Activated T-helper 2 cell treated with anti-CD3 and anti-CD28 coated beads, Interferon-gamma antibody, Interleukin-2, Interleukin-4, amounts not matched to agents 10 μg/mL and 5 μg/mL and 100 μg/mL, durations not matched to agents 14 hours and 24 hours and 36 hours (primary cell): ENCODE data around the gene PRR19. TPM values are rescaled to one million over a fixed set of nuclear protein-coding genes. Genes with fewer than 3 reads are reported as not detected.

Experiments
- DNase-seq: peaks from one replicate; pipeline ENCODE4 v3.0.0; 2021; ENCODE audit warnings: low spot score
- H3K27ac Mint-ChIP-seq: one replicate; pipeline ENCODE4 v1.8.0; 2021; ENCODE audit warnings: mixed read lengths
- H3K27me3 Mint-ChIP-seq: one replicate; pipeline ENCODE4 v1.8.0; 2021; ENCODE audit warnings: low read depth, mixed read lengths
- H3K36me3 Mint-ChIP-seq: one replicate; pipeline ENCODE4 v1.8.0; 2021; ENCODE audit warnings: low read depth, mixed read lengths
- H3K4me1 Mint-ChIP-seq: one replicate; pipeline ENCODE4 v1.8.0; 2021; ENCODE audit warnings: low read depth, mixed read lengths
- H3K4me3 Mint-ChIP-seq: one replicate; pipeline ENCODE4 v1.8.0; 2021; ENCODE audit warnings: low read depth, mild to moderate bottlenecking, moderate library complexity, mixed read lengths
- H3K9me3 Mint-ChIP-seq: one replicate; pipeline ENCODE4 v1.8.0; 2021; ENCODE audit warnings: mixed read lengths
- intact Hi-C: fragments of 100-400 bp; cut with micrococcal nuclease; formaldehyde crosslinking; loops from one replicate; pipeline ENCODE4 v1.15.1; 2023
- total RNA-seq: library from RNA; stranded (reverse); gene quantifications from 2 replicates; pipeline ENCODE4 v1.2.3, GENCODE V29; 2022

The PRR19 gene
- total RNA-seq, 1 donor from 2014 or later = 0.91 TPM

- no peaks in the 10 kb centered on the region for H3K36me3 Mint-ChIP-seq
- no peak overlapping the region for H3K27ac Mint-ChIP-seq
- intact Hi-C loops = no loop called here
- H3K9me3 Mint-ChIP-seq = no peaks in the 10 kb centered on the region
- no peak overlapping the region for H3K4me3 Mint-ChIP-seq
- H3K4me1 Mint-ChIP-seq = peaks cover 2% of the 10 kb centered on the region
- DNase-seq = no peak
- no peaks in the 10 kb centered on the region for H3K27me3 Mint-ChIP-seq
These were observed 42.5 kb downstream of the PRR19 start for GRCh38 chr19:42344336-42344893.

- Mint-ChIP-seq H3K9me3 (no peaks in the 10 kb centered on the region), H3K36me3 (no peaks in the 10 kb centered on the region)
These were observed 43.4 kb downstream of the PRR19 start for GRCh38 chr19:42345191-42345812.

GRCh38 chr19:42348211-42348610 is 46.3 kb downstream of the PRR19 start:
- H3K27ac Mint-ChIP-seq = no peak overlapping the region
- no peaks in the 10 kb centered on the region for H3K36me3 Mint-ChIP-seq
- intact Hi-C loops = no loop called here
- H3K4me3 Mint-ChIP-seq = no peak overlapping the region
- DNase-seq = no peak
- no peaks in the 10 kb centered on the region for H3K9me3 Mint-ChIP-seq
- H3K4me1 Mint-ChIP-seq = no peaks in the 10 kb centered on the region
- H3K27me3 Mint-ChIP-seq = no peaks in the 10 kb centered on the region

More at GRCh38 chr19:42345191-42345812, 43.4 kb downstream of the PRR19 start:
- Mint-ChIP-seq H3K27ac (no peak overlapping the region), H3K27me3 (no peaks in the 10 kb centered on the region), H3K4me1 (no peaks in the 10 kb centered on the region), H3K4me3 (no peak overlapping the region)
- intact Hi-C loops = no loop called here
- DNase-seq = no peak

- no peak overlapping the region for H3K27ac Mint-ChIP-seq
- no peaks in the 10 kb centered on the region for H3K36me3 Mint-ChIP-seq
- H3K4me1 Mint-ChIP-seq = no peaks in the 10 kb centered on the region
- H3K27me3 Mint-ChIP-seq = no peaks in the 10 kb centered on the region
- DNase-seq = no peak
- H3K9me3 Mint-ChIP-seq = no peaks in the 10 kb centered on the region
- no peak overlapping the region for H3K4me3 Mint-ChIP-seq
- intact Hi-C loops = no loop called here
These were observed 47.6 kb downstream of the PRR19 start for GRCh38 chr19:42349378-42350107.

DNA sequence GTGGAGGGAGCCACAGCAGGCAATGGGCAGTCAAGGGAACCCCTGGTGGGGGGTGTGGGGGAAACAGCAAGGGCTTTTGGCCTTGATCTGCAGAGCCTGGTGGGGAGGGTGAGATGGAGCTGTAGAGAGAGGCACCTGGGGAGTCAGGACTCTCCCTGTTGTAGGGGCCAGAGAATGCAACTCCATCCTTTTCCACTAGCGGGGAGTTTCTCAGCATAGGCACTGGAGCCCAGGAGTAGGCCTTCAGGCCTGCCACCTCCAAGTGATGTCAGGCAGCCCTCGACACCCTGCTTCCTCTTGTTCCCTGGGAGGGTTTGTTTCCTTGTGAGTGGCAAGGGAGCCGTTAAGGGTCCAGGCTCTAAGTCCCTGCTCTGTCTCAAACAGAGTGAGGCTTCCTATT is 48.5 kb downstream of the PRR19 start:
- Mint-ChIP-seq H3K4me3 (no peak overlapping the region), H3K27me3 (no peaks in the 10 kb centered on the region), H3K4me1 (no peaks in the 10 kb centered on the region), H3K9me3 (no peaks in the 10 kb centered on the region), H3K27ac (no peak overlapping the region), H3K36me3 (no peaks in the 10 kb centered on the region)
- no peak for DNase-seq
- intact Hi-C loops = no loop called here

DNA sequence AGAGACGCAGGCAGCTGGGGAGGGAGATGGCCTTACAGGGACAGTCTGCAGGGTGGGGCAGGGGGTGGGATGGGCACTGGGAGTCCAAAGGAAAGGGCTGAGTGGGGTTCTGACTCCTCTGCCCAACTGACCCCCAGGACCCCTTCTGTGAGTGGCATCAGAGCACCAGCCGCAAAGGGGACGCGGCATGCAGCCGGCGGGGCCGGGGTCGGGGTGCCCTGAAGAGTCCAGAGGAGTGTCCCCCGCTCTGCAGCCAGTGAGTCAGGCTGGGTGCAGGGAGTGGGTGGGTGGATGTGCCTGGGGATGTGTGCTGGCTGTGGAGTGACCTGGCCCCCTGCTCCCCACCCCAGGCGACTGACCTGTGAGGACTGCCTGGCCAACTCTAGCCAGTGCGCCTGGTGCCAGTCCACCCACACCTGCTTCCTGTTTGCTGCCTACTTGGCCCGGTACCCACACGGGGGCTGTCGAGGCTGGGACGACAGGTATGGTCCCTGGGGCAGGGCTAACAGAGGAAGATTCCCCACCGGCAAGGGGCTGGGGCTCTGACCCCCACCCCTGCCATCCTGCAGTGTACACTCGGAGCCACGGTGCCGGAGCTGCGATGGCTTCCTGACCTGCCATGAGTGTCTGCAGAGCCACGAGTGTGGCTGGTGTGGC is 49.3 kb downstream of the PRR19 start:
- intact Hi-C loops = no loop called here
- Mint-ChIP-seq H3K36me3 (no peaks in the 10 kb centered on the region), H3K4me3 (no peak overlapping the region), H3K27ac (no peak overlapping the region), H3K9me3 (no peaks in the 10 kb centered on the region), H3K4me1 (no peaks in the 10 kb centered on the region), H3K27me3 (no peaks in the 10 kb centered on the region)
- no peak for DNase-seq

DNA sequence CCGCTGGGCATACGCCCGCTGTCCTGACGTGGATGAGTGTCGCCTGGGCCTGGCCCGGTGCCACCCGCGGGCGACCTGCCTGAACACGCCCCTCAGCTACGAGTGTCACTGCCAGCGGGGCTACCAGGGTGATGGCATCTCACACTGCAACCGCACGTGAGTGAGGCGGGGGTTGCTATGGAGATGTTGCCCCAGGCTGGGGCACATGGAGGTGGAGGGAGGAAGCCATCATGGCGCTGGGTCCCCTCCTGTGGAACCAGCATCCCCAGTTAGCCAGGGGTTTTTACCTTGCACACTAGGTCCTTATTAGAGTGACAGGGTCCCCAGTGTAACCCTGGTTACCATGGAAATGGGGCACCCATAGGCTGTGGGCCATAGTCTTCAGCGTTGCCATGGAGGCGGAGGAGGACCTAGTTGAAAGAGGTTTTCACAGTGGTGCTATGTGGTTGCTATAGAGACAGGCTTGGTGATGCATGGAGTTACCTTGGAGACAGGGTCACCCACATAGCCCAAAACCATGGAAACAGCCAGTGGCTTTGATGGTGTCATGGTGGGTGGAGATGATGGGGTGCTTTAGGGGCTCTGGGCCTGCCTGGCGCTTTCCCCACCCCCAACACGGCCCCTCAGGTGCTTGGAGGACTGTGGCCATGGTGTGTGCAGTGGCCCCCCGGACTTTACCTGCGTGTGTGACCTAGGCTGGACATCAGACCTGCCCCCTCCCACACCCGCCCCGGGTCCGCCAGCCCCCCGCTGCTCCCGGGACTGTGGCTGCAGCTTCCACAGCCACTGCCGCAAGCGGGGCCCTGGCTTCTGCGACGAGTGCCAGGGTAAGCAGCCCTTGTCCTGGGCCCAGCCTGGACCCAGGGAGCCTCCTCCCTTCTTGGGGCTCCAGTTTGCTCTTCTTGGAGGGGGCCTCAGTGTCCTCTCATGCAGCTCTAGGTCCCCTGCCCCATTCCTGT is 50.6 kb downstream of the PRR19 start:
- DNase-seq = no peak
- Mint-ChIP-seq H3K4me3 (no peak overlapping the region), H3K27ac (no peak overlapping the region), H3K36me3 (no peaks in the 10 kb centered on the region), H3K4me1 (no peaks in the 10 kb centered on the region), H3K27me3 (no peaks in the 10 kb centered on the region), H3K9me3 (no peaks in the 10 kb centered on the region)
- intact Hi-C loops = no loop called here

DNA sequence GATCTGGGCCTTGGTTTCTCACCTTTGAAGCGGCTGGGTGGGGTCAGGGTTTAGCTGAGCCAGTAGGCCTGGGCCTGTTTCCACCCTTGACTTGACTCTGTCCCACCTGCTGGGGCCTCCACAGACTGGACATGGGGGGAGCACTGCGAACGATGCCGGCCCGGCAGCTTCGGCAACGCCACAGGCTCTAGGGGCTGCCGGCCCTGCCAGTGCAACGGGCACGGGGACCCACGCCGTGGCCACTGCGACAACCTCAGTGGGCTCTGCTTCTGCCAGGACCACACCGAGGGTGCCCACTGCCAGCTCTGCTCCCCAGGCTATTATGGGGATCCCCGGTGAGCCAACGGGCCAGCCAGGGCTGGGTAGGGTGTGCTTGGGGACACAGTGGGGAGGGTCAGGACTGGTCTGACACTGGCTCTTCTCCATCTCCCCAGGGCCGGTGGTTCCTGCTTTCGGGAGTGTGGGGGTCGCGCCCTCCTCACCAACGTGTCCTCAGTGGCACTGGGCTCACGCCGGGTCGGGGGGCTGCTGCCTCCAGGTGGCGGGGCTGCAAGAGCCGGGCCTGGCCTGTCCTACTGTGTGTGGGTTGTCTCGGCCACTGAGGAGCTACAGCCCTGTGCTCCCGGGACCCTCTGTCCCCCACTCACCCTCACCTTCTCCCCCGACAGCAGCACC is 51.5 kb downstream of the PRR19 start:
- H3K4me3 Mint-ChIP-seq = no peak overlapping the region
- H3K9me3 Mint-ChIP-seq = no peaks in the 10 kb centered on the region
- no peak overlapping the region for H3K27ac Mint-ChIP-seq
- H3K27me3 Mint-ChIP-seq = no peaks in the 10 kb centered on the region
- intact Hi-C loops = no loop called here
- DNase-seq = no peak
- H3K36me3 Mint-ChIP-seq = no peaks in the 10 kb centered on the region
- H3K4me1 Mint-ChIP-seq = no peaks in the 10 kb centered on the region

- Mint-ChIP-seq H3K36me3 (no peaks in the 10 kb centered on the region), H3K27me3 (no peaks in the 10 kb centered on the region), H3K27ac (no peak overlapping the region), H3K4me3 (no peak overlapping the region), H3K9me3 (no peaks in the 10 kb centered on the region), H3K4me1 (no peaks in the 10 kb centered on the region)
- intact Hi-C loops = no loop called here
- DNase-seq = no peak
These were observed 54.0 kb downstream of the PRR19 start for GRCh38 chr19:42355896-42356295.

- intact Hi-C loops = no loop called here
- Mint-ChIP-seq H3K27ac (no peak overlapping the region), H3K4me1 (no peaks in the 10 kb centered on the region), H3K4me3 (no peak overlapping the region), H3K27me3 (no peaks in the 10 kb centered on the region), H3K9me3 (no peaks in the 10 kb centered on the region), H3K36me3 (no peaks in the 10 kb centered on the region)
- DNase-seq = no peak
These were observed 54.8 kb downstream of the PRR19 start for GRCh38 chr19:42356686-42357085.

DNA sequence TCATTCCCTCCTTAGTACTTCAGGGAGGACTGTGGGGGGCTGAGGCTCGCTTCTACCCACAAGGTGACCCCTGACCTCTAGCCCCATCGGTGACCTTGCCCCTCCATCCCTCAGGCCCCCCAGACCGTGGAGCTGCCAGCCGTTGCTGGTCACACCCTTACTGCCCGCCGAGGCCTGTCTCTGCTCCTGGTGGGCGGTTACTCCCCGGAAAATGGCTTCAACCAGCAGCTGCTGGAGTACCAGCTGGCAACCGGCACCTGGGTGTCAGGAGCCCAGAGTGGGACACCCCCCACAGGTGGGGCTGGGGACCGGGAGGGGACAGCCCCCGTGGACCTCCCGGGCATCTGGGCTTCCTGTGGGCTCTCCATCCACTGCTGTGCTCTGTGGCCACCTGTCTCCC is 55.4 kb downstream of the PRR19 start:
- DNase-seq = no peak
- Mint-ChIP-seq H3K9me3 (no peaks in the 10 kb centered on the region), H3K4me3 (no peak overlapping the region), H3K27me3 (no peaks in the 10 kb centered on the region), H3K4me1 (no peaks in the 10 kb centered on the region), H3K36me3 (no peaks in the 10 kb centered on the region), H3K27ac (no peak overlapping the region)
- intact Hi-C loops = no loop called here
